H9 (cell line): Measurements from ENCODE around the gene COL4A2. TPM values are rescaled to one million over a fixed set of nuclear protein-coding genes. Genes with fewer than 3 reads are reported as not detected.

Experiments
- DNase-seq: peaks from one replicate; pipeline ENCODE4 v3.0.0-alpha.2; 2017
- H2AFZ ChIP-seq: one replicate; pipeline ENCODE4 v1.6.1; 2013; ENCODE audit warnings: mild to moderate bottlenecking, low read length, control low read depth, moderate library complexity
- H2AK5ac ChIP-seq: 2 replicates; pipeline ENCODE4 v1.6.1; 2013; ENCODE audit warnings: low read length, control low read depth, mixed read lengths; ENCODE audit not compliant: insufficient read length
- H2BK120ac ChIP-seq: one replicate; pipeline ENCODE4 v1.6.1; 2013; ENCODE audit warnings: low read depth, mild to moderate bottlenecking, low read length, control low read depth, inconsistent platforms; ENCODE audit not compliant: poor library complexity, severe bottlenecking
- H2BK12ac ChIP-seq: 2 replicates; pipeline ENCODE4 v1.6.1; 2013; ENCODE audit warnings: low read length, control low read depth, mixed read lengths, low read depth; ENCODE audit not compliant: insufficient read length
- H2BK15ac ChIP-seq: 2 replicates; pipeline ENCODE4 v1.6.1; 2013; ENCODE audit warnings: low read depth, low read length, control low read depth
- H2BK20ac ChIP-seq: one replicate; pipeline ENCODE4 v1.6.1; 2013; ENCODE audit warnings: low read depth, mild to moderate bottlenecking, low read length, control low read depth, inconsistent platforms; ENCODE audit not compliant: poor library complexity, severe bottlenecking
- H2BK5ac ChIP-seq: 2 replicates; pipeline ENCODE4 v1.6.1; 2013; ENCODE audit warnings: low read length, control low read depth, mixed read lengths; ENCODE audit not compliant: insufficient read length
- H3K14ac ChIP-seq: 2 replicates; pipeline ENCODE4 v1.6.1; 2013; ENCODE audit warnings: low read length, control low read depth; ENCODE audit not compliant: insufficient read depth
- H3K18ac ChIP-seq: 2 replicates; pipeline ENCODE4 v1.6.1; 2013; ENCODE audit warnings: low read depth, mild to moderate bottlenecking, mixed read lengths, low read length, control low read depth; ENCODE audit not compliant: insufficient read length
- H3K23ac ChIP-seq: 2 replicates; pipeline ENCODE4 v1.6.1; 2013; ENCODE audit warnings: low read length, control low read depth, mixed read lengths, low read depth; ENCODE audit not compliant: insufficient read length
- H3K23me2 ChIP-seq: 2 replicates; pipeline ENCODE4 v1.6.1; 2013; ENCODE audit warnings: low read depth, mild to moderate bottlenecking, mixed read lengths, low read length, control low read depth; ENCODE audit not compliant: insufficient read length, poor library complexity, severe bottlenecking
- H3K27ac ChIP-seq: 2 replicates; pipeline ENCODE4 v1.5.1; 2013; ENCODE audit warnings: low read length, control low read depth, mixed read lengths, low read depth; ENCODE audit not compliant: insufficient read length
- H3K27me3 ChIP-seq: 2 replicates; pipeline ENCODE4 v1.6.1; 2013; ENCODE audit warnings: low read length, control low read depth, inconsistent platforms; ENCODE audit not compliant: insufficient read depth
- H3K4ac ChIP-seq: 2 replicates; pipeline ENCODE4 v1.6.1; 2013; ENCODE audit warnings: low read depth, mild to moderate bottlenecking, control low read depth, inconsistent platforms, low read length, moderate library complexity
- H3K4me1 ChIP-seq: 2 replicates; pipeline ENCODE4 v1.6.1; 2013; ENCODE audit warnings: low read length, control low read depth, inconsistent platforms; ENCODE audit not compliant: insufficient read depth
- H3K4me2 ChIP-seq: 2 replicates; pipeline ENCODE4 v1.6.1; 2013; ENCODE audit warnings: low read length, control low read depth, mixed read lengths; ENCODE audit not compliant: insufficient read length, insufficient read depth
- H3K56ac ChIP-seq: 2 replicates; pipeline ENCODE4 v1.6.1; 2013; ENCODE audit warnings: low read depth, mild to moderate bottlenecking, mixed read lengths, low read length, control low read depth; ENCODE audit not compliant: insufficient read length
- H3K79me1 ChIP-seq: 2 replicates; pipeline ENCODE4 v1.6.1; 2013; ENCODE audit warnings: low read depth, mild to moderate bottlenecking, moderate library complexity, low read length, control low read depth, inconsistent platforms; ENCODE audit not compliant: insufficient read depth, poor library complexity, severe bottlenecking
- H3K79me2 ChIP-seq: 2 replicates; pipeline ENCODE4 v1.6.1; 2013; ENCODE audit warnings: low read length, control low read depth, inconsistent platforms; ENCODE audit not compliant: insufficient read depth
- H3K9ac ChIP-seq: 2 replicates; pipeline ENCODE4 v1.6.1; 2013; ENCODE audit warnings: low read length, control low read depth, mixed read lengths; ENCODE audit not compliant: insufficient read length; ENCODE audit errors: extremely low read depth
- H3K9me3 ChIP-seq: one replicate; pipeline ENCODE4 v1.6.1; 2013; ENCODE audit warnings: low read depth, low read length, inconsistent platforms; ENCODE audit not compliant: control insufficient read depth
- H3T11ph ChIP-seq: one replicate; pipeline ENCODE4 v1.6.1; 2013; ENCODE audit warnings: mild to moderate bottlenecking, low read length, control low read depth, inconsistent platforms
- H4K20me1 ChIP-seq: one replicate; pipeline ENCODE4 v1.6.1; 2013; ENCODE audit not compliant: control insufficient read depth, insufficient read length, insufficient read depth
- H4K5ac ChIP-seq: 2 replicates; pipeline ENCODE4 v1.6.1; 2013; ENCODE audit warnings: low read depth, mild to moderate bottlenecking, mixed read lengths, low read length, control low read depth; ENCODE audit not compliant: insufficient read length
- H4K8ac ChIP-seq: replicated peaks from 2 replicates; pipeline ENCODE4 v1.6.1; 2013; ENCODE audit warnings: low read length, control low read depth, mixed read lengths, low read depth; ENCODE audit not compliant: insufficient read length
- H4K91ac ChIP-seq: 2 replicates; pipeline ENCODE4 v1.6.1; 2013; ENCODE audit warnings: low read depth, mild to moderate bottlenecking, moderate library complexity, mixed read lengths, low read length, control low read depth; ENCODE audit not compliant: insufficient read length
- H3K27ac Mint-ChIP-seq, 3 experiments: 2 replicates in 2 of 3; 3 replicates in 1 of 3; pipeline ENCODE4 v1.8.0; 2020 to 2021; ENCODE audit warnings: mixed read lengths in 3 of 3, mild to moderate bottlenecking in 1 of 3, moderate library complexity in 1 of 3
- H3K27me3 Mint-ChIP-seq: 2 replicates; pipeline ENCODE4 v1.8.0; 2021; ENCODE audit warnings: low read depth, mild to moderate bottlenecking, moderate library complexity, mixed read lengths
- H3K36me3 Mint-ChIP-seq, 3 experiments: 2 replicates in 2 of 3; 3 replicates in 1 of 3; pipeline ENCODE4 v1.8.0; 2020 to 2021; ENCODE audit warnings: low read depth in 3 of 3, mixed read lengths in 3 of 3; ENCODE audit not compliant: insufficient read depth in 1 of 3
- H3K4me1 Mint-ChIP-seq, 2 experiments: 2 replicates each; pipeline ENCODE4 v1.8.0; 2020; ENCODE audit warnings: mixed read lengths in 2 of 2
- H3K4me3 Mint-ChIP-seq, 2 experiments: 2 replicates in 1 of 2; 3 replicates in 1 of 2; pipeline ENCODE4 v1.8.0; 2020 to 2021; ENCODE audit warnings: mild to moderate bottlenecking in 2 of 2, mixed read lengths in 2 of 2, moderate library complexity in 1 of 2
- H3K9me3 Mint-ChIP-seq, 2 experiments: 2 replicates in 1 of 2; 3 replicates in 1 of 2; pipeline ENCODE4 v1.8.0; 2020; ENCODE audit warnings: mild to moderate bottlenecking in 2 of 2, mixed read lengths in 2 of 2, moderate library complexity in 1 of 2
- WGBS: extraction: QIAGEN DNeasy Blood & Tissue Kit; methylation state at CpG from one replicate; pipeline ENCODE4 v1.1.7; 2013; ENCODE audit warnings: missing lambda C conversion rate, low lambda C conversion rate, mixed read lengths; ENCODE audit not compliant: insufficient read length; ENCODE audit errors: extremely low coverage; 5-methylcytosine and 5-hydroxymethylcytosine counted together
- total RNA-seq: library from RNA; stranded (reverse); gene quantifications from 2 replicates; pipeline ENCODE4 v1.2.1, GENCODE V29; 2021
- TF ChIP-seq, protein P1 (sequence below): fragments of 200-600 bp; sonication (generic); conservative IDR thresholded peaks from 3 replicates; pipeline ENCODE4 v1.8.0; 2021; ENCODE audit warnings: antibody characterized with exemption, mild to moderate bottlenecking

The COL4A2 gene
- total RNA-seq, 1 experiment from 2014 or later: 76.5 TPM

DNA sequence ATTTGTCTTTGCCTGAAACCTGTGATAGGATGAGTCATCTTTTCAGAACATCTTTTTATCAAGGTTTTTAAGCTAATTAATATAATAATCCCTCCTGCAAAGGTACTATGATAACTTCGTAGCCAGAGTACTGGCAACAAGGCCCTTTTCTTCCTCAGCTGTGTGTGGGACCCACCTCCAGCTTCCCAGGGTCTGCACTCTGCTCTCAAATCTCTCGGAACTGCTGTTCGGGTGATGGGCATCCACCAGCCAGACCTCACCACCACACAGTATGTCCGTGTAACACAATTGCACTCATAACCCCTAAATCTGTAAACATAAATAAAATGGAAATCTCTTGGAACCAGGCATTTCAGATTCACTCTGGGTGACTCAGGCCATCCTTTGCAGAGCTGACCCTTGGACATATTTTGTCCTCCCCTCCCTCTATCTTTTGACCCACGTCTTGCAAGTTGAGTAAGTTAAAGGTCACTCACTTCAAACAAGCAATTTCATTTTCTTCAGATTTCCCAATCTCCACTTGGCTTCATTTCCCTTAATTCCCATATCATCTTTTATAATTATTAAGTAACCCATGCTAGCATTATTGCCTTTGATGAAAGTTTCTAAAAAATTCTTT lies 29.6 kb upstream of the COL4A2 start:
- Histone ChIP-seq H4K20me1 (no peaks in the 10 kb centered on the region), H3K9me3 (no peaks in the 10 kb centered on the region)
- H3K9me3 Mint-ChIP-seq: no peaks in the 10 kb centered on the region

More for the DNA sequence above, 29.6 kb upstream of the COL4A2 start:
- Histone ChIP-seq H3K27me3 (no peaks in the 10 kb centered on the region), H2BK5ac (no peak overlapping the region), H3K9ac (no peak overlapping the region), H3K4me2 (no peak overlapping the region), H3K79me2 (peaks cover 1% of the 10 kb centered on the region; the same call in 1 of the 2 replicates), H3K79me1 (no peaks in the 10 kb centered on the region), H3K4ac (no peak overlapping the region), H2AFZ (no peak overlapping the region), H2BK20ac (no peak overlapping the region), H3K23ac (no peak overlapping the region), H2AK5ac (no peak overlapping the region), H3K23me2 (no peaks in the 10 kb centered on the region), H2BK12ac (no peak overlapping the region), H3K27ac (no peak overlapping the region), H3K18ac (no peak overlapping the region), H2BK15ac (no peak overlapping the region), H4K91ac (no peak overlapping the region), H4K5ac (no peak overlapping the region), H3K56ac (no peak overlapping the region), H3T11ph (no peak overlapping the region), H3K14ac (no peak overlapping the region), H2BK120ac (no peak overlapping the region), H4K8ac (no peak overlapping the region), H3K4me1 (no peaks in the 10 kb centered on the region)
- H3K4me3 Mint-ChIP-seq: no peak overlapping the region
- TF ChIP-seq, protein P1, sequence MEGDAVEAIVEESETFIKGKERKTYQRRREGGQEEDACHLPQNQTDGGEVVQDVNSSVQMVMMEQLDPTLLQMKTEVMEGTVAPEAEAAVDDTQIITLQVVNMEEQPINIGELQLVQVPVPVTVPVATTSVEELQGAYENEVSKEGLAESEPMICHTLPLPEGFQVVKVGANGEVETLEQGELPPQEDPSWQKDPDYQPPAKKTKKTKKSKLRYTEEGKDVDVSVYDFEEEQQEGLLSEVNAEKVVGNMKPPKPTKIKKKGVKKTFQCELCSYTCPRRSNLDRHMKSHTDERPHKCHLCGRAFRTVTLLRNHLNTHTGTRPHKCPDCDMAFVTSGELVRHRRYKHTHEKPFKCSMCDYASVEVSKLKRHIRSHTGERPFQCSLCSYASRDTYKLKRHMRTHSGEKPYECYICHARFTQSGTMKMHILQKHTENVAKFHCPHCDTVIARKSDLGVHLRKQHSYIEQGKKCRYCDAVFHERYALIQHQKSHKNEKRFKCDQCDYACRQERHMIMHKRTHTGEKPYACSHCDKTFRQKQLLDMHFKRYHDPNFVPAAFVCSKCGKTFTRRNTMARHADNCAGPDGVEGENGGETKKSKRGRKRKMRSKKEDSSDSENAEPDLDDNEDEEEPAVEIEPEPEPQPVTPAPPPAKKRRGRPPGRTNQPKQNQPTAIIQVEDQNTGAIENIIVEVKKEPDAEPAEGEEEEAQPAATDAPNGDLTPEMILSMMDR: no peak
- DNase-seq: no peak
- WGBS: no CpG with 5 or more reads among the region's 5 CpGs
- H3K27ac Mint-ChIP-seq: no peak overlapping the region; a peak in 1 of 7 replicates
- peaks cover 9 to 12% of the 10 kb centered on the region in 2 experiments for H3K4me1 Mint-ChIP-seq
- no peaks in the 10 kb centered on the region for H3K27me3 Mint-ChIP-seq
- no peaks in the 10 kb centered on the region; a peak in 1 of 7 replicates for H3K36me3 Mint-ChIP-seq
